NCI-H82 (cell line): ENCODE measurements around the gene SPATA20.

Experiments
- DNase-seq: peaks from one replicate; lab custom pipeline; 2025; lab: John Stamatoyannopoulos, UW

The SPATA20 gene

DNA sequence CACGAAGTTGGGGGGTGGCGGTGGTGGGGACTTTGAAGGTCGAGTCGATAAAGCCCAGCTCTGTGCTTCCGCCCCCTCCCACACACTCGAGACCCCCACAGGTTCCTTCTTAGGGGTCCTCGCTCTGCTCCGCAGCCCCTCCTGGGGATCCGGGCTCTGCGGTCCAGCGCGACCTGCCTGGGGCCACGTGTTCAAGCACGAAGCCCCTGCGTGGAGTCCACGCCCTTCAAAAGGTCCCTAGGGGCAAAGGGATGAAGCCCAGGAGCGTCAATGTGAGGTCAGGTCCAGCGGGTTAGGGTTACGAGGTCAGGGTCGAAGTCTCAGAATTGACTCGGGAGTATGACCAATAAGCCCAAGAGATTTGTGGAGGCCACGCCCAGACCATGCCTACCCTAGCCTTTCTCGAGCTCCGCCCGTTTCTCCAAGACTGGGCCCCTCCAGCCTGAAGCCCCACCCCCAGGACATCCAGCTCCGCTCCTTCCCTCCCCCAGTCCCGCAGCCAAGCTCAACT lies 12.8 kb downstream of the SPATA20 start:
- peak; percentile 99 for DNase-seq

DNA sequence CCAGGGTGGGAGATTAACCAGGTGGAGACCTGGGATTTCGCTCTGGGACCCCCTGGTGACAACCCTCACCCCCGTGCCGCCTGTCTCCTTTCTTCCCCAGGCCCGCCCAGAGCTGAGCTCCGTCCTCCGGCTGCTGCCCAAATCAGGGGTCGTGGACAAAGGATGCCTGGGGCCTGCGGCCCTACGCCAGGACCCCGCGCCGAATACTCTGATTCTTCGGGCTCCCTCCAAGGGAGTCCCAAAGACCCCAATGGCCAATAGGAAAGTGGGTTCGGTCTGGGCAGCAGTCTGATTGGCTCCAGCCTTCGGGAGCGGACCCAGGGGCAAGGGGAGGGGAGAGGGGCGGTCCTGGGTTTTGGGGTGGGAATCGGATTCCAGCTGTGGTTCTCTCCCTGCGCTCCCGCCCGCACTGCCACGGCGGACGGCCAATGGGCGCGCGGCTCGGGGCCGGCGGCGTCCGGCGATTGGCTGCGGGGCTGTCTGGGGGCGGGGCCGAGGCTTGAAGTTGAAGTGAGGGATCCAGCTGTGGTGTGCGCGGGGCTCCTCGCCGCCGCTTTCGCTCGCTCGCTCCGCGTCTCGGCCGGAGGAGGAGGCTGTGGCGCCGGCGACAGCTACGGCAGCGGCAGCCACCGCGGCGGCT lies 13.3 kb downstream of the SPATA20 start, which contains the start of gene CACNA1G:
TSS of gene CACNA1G (plus strand) at position 531 of the 640 bp plus-strand sequence. CDS start 745 bp downstream, outside the sequence.
- DNase-seq = peak; percentile 95

DNA sequence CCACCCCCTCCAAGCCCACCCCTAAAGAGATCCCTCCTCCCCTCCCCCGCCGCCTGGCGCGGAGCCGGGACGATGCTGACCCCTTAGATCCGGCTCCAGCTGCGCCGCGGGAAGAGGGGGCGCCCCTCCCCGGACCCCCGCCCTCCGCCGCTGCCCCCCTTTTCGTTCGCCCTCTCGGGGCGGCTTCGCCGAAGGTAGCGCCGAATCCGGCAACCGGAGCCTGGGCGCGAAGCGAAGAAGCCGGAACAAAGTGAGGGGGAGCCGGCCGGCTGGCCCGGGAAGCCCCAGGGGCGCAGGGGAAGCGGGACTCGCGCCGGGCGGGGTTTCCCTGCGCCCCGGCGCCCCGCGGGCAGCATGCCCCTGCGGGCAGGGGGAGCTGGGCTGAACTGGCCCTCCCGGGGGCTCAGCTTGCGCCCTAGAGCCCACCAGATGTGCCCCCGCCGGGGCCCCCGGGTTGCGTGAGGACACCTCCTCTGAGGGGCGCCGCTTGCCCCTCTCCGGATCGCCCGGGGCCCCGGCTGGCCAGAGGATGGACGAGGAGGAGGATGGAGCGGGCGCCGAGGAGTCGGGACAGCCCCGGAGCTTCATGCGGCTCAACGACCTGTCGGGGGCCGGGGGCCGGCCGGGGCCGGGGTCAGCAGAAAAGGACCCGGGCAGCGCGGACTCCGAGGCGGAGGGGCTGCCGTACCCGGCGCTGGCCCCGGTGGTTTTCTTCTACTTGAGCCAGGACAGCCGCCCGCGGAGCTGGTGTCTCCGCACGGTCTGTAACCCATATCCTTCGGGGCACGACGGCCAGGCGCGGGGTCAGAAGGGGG lies 14.2 kb downstream of the SPATA20 start:
- DNase-seq = peak; percentile 32

DNA sequence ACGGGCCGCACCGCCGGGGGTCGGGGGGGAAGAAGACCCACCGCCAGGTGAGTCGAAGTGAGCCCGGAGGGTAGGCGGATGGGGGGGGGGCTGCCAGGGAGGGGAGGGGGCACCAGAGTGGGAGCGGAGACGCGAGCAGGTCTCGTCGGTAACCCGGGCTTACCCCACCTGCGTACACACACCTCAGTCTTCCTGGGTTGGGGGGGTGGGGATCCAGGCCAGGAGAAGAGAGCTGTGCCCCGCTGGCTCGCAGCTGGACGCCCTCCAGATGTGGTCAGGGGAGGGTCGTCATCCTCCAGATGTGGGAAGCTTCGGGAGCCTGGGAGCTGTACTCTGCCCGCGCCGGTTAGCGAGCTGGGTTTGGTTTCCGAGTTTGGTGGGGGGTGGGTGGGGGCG lies 14.8 kb downstream of the SPATA20 start:
- DNase-seq = no peak

DNA sequence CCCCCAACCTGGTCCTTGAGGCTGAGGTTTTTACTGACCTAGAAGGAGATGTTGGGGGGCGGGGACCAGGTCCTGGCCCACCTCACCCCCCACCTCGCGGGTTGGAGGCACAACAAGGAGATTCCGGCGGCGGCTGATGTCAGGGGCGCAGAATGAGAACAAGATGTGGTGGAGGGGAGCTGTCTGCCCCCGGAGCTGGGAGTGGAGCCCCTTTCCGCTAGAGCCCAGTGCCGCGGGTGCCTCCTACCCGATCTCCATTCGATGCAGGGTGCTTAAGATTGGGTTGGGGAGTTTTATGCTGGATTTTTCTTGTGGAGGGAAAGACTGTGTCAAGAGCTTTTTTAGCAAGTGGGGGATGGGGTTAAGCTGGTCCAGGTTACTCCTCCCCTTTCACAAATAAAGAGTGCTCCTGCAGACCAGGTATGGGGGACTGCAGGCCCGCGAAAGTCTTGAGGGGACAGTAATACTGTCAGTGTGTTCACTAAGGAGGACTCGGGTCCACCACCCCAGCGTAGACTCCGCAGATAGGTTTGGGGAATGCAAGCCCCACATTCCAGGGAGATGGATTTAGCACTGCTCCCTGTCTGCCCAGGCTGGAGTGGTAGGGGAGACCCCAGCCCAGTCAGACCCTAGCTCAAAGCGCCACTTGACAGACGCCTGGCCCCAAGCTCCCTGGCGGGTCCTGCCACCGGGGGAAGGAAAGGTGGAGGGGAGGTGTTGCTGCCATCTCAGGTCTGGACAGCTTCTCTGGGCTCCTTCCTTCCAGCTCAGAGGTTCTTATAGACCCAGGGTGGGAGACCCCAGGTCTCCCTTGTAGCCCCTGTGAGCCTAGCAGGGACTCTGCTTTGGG lies 15.5 kb downstream of the SPATA20 start:
- DNase-seq = peak; percentile 51

DNA sequence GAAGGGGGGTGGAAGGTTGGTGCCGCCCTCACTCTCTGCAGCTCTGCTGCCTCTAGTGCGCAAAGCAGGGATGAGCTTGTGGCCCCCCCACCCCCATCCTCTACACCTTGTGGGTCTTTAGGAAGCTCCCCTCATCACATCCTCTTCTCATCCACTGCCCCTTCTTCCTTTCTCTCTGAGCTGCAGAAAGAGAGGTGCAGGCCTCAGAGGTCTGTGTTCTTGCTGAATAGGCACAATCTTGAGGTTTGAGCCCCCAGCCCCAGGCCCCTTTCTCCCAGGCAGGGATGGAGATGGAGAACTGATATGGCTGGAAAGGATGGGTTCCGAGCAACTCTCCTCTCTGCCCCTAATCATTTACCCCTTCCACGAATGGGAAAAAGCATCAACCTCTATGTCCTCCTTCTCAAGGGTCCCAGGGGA lies 16.1 kb downstream of the SPATA20 start:
- DNase-seq = peak; percentile 56

DNA sequence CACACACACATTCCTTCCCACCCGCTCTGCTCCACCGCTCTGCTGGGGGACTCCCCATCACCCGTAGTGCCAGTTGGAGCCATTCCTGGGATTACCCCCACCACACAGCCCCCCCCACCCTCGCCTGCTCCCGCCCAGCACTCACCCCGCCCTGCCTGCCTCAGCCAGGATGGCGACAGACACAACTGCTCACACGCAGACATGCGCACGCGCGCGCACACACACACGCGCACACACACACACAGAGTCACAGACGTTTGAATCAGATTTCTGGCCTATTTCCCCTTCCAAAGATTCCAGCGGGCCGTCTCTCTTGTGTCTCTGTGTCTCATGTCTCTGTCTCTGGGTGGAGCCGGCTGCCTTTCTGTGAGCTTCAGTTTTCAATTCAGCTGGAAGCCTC lies 17.9 kb downstream of the SPATA20 start:
- DNase-seq = peak; percentile 61

DNA sequence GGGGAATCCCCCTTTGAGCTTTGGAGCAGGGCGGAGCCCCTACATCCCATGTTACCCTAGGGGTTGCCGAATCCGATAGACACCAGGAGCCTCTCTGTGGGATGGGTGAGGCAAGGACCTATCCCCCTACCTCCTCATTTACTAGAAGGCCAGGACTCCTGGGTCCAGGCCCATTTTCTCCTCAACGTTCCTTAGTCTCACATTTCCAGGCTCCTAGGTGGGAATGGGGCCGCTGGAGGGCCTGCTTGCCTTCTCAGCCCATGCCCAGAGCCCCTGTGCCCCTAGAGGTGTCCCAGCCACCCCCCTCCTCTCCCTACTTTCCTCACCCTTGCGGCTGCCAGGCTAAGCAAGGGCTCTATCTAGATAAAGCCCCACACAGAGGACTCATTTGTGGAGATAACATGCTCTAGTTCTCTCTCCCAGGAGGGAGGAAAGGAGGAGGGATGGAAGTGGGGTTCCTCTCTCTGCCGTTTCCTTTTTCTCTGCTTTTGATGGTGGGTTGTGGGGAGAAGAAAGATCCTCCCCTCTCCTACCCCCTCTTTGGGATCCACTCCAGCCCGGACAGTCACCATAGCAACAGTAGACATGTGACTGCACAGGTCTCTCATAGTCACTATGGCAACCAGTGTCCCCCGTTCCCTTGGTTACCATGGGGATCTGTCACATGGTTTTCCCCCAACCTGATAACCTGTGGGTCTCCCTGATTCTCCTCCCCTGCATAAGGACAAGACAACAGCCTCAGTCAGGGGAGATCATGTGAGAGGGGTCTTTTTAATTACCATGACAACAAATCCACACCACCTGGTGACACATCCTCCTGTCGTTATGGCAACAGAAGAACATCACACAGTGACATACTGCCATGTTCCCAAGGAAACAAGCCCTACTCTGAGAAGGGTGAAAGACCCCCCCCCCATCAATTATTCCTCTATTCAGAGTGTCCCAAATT lies 18.7 kb downstream of the SPATA20 start:
- peak; percentile 88 for DNase-seq

DNA sequence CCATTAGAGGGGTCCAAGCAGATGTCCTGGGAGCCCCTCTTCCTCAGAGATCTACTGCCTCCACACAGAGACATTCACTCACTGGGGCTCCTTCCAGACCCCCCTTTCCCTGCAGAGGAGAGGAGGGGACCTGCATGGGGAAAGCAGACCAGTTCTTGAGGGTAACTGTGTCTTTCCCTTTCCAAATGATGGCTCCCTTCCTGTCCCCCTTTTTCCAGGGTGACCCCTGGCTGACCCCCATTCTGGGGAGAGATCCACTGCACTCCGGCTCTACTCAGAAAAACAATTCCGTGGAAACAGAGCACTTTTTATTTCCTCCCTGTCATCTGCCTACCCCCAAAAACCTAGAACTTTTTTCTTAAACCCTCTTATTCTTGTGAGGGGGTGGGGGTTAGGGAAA lies 19.9 kb downstream of the SPATA20 start:
- no peak for DNase-seq

DNA sequence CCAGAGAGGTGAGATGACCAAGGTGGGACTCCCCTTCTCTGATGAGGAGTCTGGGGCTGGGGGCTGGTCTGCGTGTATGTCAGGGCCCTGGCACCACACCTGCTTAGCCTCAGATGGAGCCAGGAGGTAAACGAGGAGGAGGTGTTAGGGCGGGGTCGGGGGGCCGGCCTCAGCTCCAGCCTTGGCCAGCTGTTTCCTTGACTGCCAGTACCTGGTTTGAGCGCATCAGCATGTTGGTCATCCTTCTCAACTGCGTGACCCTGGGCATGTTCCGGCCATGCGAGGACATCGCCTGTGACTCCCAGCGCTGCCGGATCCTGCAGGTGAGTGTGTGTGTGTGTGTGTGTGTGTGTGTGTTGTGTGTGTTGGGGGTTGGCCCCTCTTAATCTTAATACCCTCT lies 21.7 kb downstream of the SPATA20 start:
- DNase-seq = no peak

DNA sequence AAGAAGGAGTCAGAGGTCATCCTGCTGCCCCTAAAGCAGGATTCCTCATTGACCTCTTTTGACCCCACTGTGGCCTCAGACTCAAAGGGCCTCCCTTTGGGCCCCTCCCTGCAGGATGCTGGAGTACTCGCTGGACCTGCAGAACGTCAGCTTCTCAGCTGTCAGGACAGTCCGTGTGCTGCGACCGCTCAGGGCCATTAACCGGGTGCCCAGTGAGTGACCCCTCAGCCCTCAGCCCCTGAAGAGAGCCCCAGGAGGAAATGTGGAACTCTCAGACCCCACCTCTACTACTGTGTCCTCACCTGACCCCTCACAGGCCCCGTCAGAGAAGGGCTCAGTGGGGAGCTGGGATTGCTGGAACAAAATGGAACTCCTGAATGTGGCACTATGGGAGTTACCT lies 22.6 kb downstream of the SPATA20 start:
- DNase-seq = no peak

DNA sequence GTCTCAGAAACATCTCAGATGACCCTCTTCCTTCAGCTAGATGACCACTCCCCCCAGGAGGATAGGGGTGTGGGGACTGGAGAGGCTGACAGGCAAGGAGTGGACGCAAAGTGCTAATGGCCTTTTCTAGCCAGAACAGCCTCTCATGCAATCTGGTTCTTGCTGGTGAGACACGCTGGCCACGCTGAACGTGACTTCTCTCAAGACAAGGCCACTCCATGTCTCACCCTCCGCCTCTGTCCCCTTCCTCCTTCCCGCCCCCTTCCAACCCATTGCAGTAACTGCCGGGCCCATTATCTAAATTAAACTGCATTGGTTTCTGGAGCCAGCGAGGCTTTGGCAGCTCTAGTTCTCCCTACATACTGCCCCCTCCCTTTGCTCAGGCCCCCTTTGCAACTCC lies 23.1 kb downstream of the SPATA20 start:
- peak; percentile 75 for DNase-seq

DNA sequence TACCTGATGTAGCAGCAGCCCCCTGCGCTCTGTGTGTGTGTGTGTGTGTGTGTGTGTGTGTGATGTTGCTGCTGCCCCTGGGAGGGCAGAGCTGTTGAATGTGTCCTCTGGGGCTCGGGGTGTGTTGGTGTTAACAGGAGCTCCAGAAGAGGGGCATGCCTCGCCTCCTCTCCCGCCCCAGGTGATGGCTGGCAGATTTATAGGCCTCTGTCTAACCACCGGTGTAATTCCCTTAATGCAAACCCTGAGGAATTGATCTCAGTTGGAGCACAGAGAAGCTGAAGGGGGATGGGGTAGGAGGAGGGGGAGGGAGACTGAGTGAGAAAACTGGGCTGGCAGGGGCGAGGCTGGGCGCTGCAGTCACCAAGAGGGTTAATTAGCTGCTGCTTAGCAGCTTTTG lies 23.6 kb downstream of the SPATA20 start:
- DNase-seq = peak; percentile 96

DNA sequence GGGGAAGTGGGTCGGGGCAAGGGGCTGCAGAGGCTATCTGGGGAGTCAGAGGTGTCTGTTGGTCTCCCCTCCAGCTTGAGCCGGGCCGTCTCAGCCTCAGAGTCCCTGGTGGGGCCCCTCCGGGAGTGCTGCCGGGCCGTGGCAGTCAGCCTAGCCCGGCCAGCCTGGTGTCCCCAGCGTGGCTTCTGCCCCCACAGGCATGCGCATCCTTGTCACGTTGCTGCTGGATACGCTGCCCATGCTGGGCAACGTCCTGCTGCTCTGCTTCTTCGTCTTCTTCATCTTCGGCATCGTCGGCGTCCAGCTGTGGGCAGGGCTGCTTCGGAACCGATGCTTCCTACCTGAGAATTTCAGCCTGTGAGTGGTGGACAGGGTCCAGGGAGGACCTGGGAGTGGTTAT lies 24.7 kb downstream of the SPATA20 start:
- DNase-seq = no peak

DNA sequence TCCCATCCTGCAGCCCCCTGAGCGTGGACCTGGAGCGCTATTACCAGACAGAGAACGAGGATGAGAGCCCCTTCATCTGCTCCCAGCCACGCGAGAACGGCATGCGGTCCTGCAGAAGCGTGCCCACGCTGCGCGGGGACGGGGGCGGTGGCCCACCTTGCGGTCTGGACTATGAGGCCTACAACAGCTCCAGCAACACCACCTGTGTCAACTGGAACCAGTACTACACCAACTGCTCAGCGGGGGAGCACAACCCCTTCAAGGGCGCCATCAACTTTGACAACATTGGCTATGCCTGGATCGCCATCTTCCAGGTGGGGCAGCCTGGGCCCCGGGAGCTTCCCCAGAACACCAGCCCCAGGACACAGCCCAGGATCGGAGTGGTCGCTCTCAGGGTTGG lies 25.6 kb downstream of the SPATA20 start:
- DNase-seq = no peak

DNA sequence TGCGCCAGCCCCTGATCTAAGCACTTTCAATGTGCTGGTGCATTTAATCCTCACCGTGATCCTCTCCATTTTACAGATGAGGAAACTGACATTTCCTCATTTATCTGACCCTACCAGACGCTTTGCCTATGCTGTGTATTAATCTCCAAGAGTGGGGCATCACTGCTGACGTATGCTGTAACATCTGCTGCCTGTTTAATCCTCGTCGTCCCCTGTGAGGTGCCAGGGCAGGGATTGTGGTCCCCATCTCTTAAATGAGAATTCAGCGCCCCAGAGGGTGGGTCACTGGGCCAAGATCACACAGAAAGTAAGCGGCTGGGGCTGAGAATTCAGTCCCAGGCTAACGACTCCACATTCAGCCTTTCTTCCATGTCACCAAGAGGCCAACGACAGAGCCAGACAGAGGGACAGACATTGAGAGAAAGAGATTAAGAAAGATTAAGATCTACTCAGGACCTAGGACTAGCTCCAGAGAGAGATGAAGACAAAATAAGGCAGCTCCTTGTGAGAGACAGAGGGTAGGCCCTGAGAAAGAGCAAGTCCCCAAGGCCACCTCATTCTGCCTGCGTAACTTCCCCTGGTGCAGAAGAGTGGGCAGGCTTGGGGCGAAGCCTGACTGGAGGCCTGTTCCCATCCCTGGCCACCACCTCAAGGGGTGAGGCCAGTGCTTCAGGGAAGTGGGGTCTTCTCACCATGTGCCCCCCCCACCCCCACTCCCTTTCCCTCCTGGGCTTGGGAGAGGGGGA lies 27.1 kb downstream of the SPATA20 start:
- peak; percentile 97 for DNase-seq

DNA sequence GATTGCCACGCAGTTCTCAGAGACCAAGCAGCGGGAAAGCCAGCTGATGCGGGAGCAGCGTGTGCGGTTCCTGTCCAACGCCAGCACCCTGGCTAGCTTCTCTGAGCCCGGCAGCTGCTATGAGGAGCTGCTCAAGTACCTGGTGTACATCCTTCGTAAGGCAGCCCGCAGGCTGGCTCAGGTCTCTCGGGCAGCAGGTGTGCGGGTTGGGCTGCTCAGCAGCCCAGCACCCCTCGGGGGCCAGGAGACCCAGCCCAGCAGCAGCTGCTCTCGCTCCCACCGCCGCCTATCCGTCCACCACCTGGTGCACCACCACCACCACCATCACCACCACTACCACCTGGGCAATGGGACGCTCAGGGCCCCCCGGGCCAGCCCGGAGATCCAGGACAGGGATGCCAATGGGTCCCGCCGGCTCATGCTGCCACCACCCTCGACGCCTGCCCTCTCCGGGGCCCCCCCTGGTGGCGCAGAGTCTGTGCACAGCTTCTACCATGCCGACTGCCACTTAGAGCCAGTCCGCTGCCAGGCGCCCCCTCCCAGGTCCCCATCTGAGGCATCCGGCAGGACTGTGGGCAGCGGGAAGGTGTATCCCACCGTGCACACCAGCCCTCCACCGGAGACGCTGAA lies 28.7 kb downstream of the SPATA20 start:
- DNase-seq = peak; percentile 33

DNA sequence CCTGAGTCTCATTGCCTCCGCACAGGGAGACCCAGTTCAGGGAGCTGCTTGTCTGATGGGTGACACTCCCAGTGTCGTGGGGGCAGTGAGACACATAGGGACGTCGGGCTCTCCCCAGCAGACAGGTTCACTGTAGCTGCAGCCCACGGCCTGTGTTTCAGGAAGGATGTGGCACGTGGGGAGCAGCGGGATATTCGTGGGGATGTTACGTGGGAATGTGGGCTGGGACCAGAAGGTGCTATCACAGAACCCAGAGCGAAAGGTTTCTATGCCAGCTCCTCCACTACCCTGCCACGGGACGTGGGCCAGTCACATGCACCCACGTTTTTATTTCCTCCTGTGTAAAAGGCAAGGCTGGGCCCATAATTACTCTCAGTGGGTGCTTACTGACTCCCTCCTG lies 29.9 kb downstream of the SPATA20 start:
- DNase-seq = no peak

DNA sequence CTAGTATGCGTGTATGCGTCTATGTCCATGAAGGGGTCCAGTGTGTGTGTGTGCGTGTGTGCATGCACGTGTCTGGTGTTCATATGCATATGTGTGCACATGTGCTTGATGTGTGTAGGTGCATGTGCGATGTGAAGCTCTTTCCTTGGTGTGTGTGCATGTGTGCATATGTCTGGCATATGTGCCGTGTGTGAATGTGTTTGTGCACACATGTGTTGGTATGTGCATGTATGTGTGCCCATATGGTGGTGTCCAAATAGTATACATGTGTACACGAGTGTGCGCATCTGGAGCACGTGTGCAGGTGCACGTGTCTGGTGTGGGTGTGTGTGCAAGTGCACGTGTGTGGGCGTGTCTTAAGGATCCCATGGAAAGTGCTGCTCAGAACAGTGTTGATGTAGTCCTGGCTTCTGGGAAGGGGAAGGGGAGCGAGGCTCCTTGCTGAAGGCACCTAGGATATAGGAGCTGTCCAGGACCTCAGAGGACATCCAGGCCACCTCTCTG lies 30.5 kb downstream of the SPATA20 start:
- DNase-seq = no peak

DNA sequence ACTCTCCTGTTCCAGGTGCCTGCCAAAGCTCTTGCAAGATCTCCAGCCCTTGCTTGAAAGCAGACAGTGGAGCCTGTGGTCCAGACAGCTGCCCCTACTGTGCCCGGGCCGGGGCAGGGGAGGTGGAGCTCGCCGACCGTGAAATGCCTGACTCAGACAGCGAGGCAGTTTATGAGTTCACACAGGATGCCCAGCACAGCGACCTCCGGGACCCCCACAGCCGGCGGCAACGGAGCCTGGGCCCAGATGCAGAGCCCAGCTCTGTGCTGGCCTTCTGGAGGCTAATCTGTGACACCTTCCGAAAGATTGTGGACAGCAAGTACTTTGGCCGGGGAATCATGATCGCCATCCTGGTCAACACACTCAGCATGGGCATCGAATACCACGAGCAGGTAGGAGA lies 31.2 kb downstream of the SPATA20 start:
- no peak for DNase-seq
